ENCODE results near the gene USP30. TPM values are rescaled to one million over a fixed set of nuclear protein-coding genes. Genes with fewer than 3 reads are reported as not detected.
"Not testable (repeated sequence)": the region's sequence is repeated elsewhere in the genome, so short reads cannot be mapped to it uniquely, and the experiment has no call there.

Gene USP30, protein sequence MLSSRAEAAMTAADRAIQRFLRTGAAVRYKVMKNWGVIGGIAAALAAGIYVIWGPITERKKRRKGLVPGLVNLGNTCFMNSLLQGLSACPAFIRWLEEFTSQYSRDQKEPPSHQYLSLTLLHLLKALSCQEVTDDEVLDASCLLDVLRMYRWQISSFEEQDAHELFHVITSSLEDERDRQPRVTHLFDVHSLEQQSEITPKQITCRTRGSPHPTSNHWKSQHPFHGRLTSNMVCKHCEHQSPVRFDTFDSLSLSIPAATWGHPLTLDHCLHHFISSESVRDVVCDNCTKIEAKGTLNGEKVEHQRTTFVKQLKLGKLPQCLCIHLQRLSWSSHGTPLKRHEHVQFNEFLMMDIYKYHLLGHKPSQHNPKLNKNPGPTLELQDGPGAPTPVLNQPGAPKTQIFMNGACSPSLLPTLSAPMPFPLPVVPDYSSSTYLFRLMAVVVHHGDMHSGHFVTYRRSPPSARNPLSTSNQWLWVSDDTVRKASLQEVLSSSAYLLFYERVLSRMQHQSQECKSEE
- total RNA-seq (2014; rRNA removed; shearing (Covaris generic)) = 6.2 and 15.5 TPM in 2 replicates

DNA sequence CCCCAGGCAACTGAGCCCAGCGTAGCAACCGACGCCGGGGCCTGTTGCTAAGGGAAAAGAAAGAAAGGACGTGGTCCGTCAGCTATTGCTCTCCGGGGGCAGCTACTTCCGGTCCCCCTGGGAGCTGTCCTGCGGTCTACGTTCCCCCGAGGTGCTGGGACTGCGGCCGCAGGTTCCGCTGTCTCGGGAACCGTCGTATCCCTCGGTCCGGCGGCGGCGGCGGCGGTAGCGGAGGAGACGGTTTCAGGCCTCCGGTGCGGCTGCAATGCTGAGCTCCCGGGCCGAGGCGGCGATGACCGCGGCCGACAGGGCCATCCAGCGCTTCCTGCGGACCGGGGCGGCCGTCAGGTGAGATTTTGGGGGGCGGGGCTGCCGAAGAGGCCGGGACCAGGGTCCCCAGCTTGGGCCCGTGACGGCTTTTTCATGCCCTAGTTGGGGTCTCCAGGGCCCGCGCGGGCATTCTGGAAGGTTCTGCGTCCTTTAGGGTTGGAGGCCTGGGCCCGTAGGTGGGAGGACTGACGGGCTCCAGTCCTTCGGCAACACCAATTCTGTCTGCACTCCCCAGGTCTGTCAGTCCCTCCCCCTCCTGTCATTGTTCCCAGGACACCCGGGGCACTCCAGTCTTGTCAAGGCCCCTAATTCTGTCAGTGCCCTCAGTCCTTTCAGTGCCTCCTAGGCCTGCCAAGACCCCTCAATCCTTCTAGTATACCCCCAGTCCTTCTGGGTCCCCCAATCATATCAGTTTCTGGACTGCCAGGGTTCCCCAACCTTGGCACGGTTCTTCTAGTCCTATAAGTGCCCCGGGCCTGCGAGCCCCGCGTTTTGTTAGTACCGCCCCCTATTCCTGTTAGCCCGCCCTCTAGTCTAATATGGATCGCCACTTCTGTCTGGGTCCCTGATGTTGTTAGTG lies at the start of gene USP30:
Gene USP30, plus strand, starts transcription at position 163 of the 910 bp plus-strand sequence. Its CDS starts 103 bp downstream, at position 266.
- peak; percentile 85 for DNase-seq (ENCODE audit: low spot score)

DNA sequence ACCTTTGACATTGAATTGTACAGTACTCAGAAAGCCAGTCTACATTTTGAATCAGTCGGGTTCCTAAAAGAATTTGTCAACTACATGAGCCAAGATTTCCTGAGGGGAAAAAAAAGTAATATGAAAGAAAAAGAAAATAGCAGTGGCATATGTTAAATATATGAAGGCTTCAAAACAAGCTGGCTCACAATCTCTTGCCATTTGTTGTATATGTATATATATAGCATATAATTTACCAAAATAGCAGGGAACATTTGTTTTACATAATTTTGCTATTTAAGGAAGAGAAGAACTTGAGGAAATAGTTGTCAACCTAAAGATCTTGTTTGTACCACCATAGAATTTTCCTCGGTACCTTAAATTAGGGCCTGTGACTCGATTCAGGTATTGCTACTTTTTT lies 48.4 kb upstream of the USP30 start:
- DNase-seq (ENCODE audit: low spot score) = no peak

- no peak for DNase-seq (ENCODE audit: low spot score)
Measured at GRCh38 chr12:109009766-109010165, 42.6 kb upstream of the USP30 start.

- DNase-seq (ENCODE audit: low spot score) = no peak
Measured at GRCh38 chr12:109010259-109010658, 42.1 kb upstream of the USP30 start.

DNA sequence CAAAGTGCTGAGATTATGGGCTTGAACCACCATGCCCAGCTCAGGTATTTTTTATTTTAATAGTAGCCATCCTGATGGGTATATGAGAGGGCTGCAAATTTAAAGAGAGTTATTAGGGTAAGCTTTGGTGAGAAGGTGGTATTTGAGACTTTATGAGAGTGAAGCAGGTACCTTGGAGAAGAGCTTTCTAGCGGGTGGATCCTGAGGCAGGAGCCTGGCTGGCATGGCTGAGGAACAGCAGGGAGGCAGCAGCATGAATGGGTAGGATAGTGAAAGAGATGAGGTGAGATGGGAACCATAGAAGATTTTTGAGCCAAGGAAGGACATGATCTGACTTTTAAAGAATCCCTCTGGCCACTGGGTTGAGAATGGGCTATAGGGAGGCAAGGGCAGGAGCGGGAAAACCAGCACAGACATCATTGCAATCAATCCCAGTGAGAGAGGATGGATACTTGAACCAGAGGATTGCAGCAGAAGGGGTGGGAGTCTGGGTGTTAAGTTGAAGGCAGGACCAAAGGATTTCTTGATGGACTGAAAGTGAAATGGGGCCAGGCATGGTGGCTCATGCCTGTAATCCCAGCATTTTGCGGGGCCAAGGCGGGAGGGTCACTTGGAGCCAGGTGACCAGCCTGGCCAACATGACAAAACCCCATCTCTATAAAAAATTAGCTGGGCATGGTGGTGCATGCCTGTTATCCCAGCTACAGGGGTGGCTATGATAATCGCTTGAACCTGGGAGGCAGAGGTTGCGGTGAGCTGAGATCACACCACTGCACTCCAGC lies 37.2 kb upstream of the USP30 start:
- DNase-seq (ENCODE audit: low spot score) = no peak

DNA sequence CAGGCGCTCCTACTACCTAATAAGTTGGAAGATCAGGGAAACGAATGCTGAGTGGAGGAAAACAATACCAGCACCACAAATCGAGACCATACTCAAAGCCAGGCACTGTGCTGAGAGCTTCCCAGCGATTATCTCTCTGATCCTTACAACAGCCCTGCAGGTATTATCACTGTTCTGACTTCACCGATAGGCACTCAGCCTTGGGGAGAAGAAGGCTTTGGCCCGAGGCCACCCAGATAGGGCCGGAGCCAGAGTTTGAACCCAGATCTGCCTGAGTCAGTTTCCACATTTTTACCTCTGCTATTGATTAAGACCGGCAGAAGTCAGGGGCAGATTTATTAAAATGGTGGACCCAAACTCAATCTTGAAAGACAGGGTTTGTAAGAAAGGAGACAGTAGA lies 36.4 kb upstream of the USP30 start:
- no peak for DNase-seq (ENCODE audit: low spot score)

- no peak for DNase-seq (ENCODE audit: low spot score)
Measured at GRCh38 chr12:109016978-109017377, 35.4 kb upstream of the USP30 start.

- no peak for DNase-seq (ENCODE audit: low spot score)
Measured at GRCh38 chr12:109018296-109018695, 34.1 kb upstream of the USP30 start.

- no peak for DNase-seq (ENCODE audit: low spot score)
Measured at GRCh38 chr12:109020146-109020795, 32.1 kb upstream of the USP30 start.

- DNase-seq (ENCODE audit: low spot score) = peak; percentile 59
Measured at GRCh38 chr12:109020796-109021380, 31.5 kb upstream of the USP30 start, which contains the start of gene SVOP. Gene SVOP, minus strand, starts transcription at chr12:109021068. Its CDS starts 200 bp downstream, at chr12:109020868.

DNA sequence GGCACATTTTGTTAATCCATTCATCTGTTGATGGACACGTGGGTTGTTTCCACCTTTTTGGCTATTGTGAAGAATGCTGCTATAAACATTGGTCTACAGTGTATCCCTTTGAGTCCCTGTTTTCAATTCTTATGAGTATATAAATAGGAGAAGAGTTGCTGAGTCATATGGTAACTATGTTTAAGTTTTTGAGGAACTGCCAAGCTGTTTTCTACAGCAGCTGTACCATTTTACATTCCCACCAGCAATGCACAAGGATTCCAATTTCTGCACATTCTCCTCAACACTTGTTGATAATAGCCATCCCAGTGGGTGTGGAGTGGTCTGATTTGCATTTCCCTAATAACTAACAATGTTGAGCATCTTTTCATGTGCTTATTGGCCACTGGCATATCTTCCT lies 24.6 kb upstream of the USP30 start:
- DNase-seq (ENCODE audit: low spot score) = no peak

DNA sequence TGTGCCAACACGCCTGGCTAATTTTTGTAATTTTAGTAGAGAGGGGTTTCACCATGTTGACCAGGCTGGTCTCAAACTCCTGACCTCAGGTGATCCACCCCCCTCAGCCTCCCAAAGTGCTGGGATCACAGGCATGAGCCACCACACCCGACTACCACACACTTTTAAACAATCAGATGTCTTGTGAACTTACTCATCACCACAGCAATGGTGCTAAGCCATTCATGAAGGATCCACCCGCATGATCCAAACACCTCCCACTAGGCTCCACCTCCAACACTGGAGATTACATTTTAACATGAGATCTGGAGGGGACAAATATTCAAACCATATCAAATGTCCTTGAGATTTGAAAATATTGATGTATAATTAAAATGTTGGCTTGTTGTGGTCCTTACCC lies 23.8 kb upstream of the USP30 start:
- DNase-seq (ENCODE audit: low spot score) = not testable (repeated sequence)

- DNase-seq (ENCODE audit: low spot score) = no peak
Measured at GRCh38 chr12:109029411-109029810, 23.0 kb upstream of the USP30 start.

DNA sequence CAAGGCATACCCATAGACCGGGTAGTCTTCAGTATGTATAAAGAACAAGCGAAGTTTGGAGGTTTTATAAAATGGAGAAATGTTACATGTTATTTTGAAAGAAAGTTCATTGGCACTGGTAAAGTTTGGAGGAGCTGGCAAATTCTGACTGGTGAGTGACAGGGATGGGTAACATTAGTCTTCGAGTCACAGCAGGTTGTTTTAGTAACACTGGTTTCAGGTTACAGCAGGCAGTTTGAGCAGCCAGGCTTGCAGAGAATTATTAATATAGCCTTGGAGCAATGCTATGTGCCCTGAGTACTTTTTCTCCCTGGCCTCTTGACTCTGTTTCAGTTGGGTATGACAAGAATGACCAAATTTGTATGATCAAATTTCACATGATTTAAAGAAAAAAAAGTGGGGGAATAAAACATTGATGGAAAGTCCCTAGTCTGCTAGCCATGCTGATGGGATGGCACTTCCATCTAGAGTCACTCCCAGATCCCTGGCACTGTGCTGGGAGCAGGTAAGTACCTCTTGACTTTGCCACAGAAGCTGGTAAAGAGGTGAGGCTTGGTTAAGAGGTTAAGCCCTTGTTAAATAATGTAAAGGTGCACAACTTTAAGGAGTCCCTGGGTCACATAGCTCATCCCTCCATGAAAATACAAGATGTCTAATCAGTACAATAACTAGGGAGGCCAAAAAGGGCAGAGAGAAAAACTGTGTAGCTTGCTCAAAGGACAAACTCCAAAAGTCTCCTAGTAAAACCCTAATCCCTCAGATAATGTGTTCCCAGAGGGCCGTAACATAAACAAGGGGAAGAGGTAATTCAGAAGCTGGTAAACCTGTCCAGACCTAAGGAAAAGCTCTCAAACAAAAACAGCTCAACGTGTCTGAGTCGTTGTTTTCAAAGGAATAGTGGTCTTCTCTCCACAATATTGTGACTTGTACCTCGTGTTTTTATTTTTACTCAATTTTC lies 18.9 kb upstream of the USP30 start:
- no peak for DNase-seq (ENCODE audit: low spot score)

DNA sequence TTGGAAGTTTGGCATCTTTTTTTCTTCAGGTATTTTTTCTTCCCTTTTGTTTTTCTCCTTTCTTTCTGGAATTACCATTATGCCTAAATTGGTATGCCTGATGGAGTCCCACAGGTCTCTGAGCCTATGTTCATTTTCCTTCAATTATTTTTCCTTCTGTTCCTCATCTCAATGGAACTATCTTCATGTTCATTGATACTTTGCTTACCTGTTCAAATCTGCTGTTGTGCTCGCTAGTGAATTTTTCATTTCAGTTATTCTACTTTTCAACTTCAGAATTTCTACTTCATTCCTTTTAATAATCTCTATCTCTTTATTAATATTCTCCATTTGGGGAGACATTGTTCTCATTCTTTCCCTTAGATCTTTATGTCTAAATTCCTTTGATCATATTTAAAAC lies 15.4 kb upstream of the USP30 start:
- DNase-seq (ENCODE audit: low spot score) = no peak

GRCh38 chr12:109044241-109044640 lies 8.1 kb upstream of the USP30 start:
- DNase-seq (ENCODE audit: low spot score) = no peak

GRCh38 chr12:109047081-109047805 lies 5.1 kb upstream of the USP30 start:
- DNase-seq (ENCODE audit: low spot score) = no peak

GRCh38 chr12:109048706-109049105 lies 3.7 kb upstream of the USP30 start:
- DNase-seq (ENCODE audit: low spot score) = not testable (repeated sequence)
